HG03460 (cell line): ENCODE data around the gene UFSP2.

Experiments used
- ATAC-seq: cut with Tn5 transposase; IDR thresholded peaks from one replicate; pipeline ENCODE4 v1.9.1; 2021; ENCODE audit not compliant: unreplicated experiment

Gene UFSP2

DNA sequence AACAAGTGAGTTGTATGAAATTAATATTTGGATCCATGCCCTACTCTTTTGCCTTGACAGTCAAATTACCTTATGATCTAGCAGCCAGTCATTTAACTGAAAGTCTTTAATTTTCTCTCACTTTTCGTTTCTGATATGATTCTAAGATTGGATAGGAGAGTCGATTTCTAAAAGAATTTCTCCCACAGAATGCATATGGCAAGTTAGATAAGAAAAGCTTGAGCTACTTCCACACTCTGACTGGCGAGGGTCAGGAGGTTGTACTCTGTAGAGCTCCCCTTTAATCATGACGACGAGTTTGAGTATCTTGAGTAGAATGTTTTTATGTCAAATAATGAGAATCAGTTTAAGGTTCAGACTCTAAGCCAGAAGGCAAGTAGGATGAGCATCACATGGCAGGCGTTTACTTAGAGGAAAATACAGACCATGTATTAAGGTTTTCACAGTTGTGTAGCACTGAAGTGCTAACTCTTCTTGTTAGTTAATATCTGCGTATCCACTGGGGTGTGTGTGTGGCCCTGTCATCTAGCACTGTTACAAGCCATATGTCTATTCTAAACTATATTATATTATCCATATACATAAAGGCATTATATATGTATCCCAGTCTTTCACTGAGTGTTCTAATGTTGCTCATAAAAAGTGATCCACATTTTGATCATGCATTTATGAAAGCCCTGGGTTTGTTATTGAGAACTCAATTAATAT lies 67.9 kb downstream of the UFSP2 start:
- no peak for ATAC-seq

DNA sequence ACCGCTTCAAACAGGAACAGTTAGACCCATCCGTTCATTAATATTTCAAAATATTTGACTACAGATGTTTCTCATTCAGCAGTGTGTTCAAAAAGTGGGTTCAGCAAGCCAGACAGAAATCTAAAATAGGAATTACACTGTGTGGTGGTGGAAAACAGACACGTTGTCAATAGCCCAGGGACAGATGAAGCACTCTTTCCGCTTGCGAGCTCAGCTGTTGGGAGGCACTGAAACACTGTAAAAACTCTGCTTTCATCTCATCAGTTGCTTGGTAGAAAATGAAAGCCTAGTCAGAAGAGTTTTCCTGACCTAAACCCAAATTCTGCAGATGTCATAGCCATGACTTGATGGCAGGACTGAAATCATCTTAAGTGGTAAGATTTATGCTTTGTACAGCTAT lies 68.6 kb downstream of the UFSP2 start:
- ATAC-seq, result no peak

DNA sequence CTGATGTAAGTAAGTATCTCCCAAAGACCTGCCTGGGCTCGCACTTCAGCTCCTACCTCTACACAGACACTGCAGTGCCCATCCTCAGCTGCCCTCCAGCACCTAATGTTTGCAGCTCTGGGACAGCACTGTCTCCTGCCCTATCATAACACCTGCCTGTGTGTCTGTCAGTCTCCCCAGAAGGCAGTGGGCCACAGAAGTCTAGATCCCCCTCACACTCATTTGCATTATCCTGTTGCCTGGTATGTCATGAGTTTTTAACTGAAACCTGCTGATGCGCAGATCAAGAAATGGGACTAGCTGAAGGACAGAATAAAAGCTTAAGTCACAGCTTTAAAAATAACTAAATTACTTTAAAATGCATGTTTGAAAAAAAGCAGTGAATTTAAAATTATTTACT lies 73.0 kb downstream of the UFSP2 start:
- no peak for ATAC-seq

DNA sequence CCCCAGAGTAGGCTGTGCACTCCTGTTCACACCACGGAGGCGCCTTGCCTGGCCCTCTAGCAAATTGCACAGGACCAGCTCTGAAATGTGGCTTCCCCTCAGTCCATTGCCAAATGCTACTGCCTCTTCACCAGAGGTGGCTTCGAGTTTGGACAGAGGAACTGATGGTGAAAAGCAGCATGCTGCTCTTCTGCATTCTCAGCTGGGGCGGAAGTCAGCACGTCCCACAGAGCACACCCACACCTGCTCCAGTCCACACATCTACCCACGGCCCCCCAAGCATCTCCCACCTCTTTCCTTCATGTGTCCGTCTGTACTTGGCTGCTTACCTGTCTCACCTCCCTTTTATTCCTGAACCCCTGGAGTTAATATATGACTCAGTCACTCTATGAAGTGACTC lies 73.6 kb downstream of the UFSP2 start:
- ATAC-seq, result no peak

DNA sequence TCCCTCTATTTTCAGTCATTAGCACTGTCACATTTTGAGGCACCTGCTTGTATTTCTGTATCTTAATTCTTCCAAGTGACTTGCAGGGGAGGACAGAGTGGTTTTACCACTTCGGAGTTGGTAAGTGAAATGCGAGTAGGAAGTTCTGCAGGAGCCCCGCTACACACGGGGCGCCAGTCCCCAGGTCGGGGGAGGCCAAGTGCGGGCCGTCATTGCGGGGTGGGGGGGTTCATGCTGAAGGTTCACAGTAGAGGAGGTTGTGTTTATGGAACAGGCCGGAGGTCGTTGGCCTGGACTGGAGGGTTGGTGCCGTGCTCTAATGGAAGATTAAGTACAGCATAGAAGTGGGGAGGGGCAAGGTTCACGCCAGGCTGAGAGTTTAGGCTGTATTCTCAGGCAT lies 74.1 kb downstream of the UFSP2 start:
- ATAC-seq, result no peak
